BLaER1 (cell line): ENCODE measurements around the gene TSKU.
A peak's percentile ranks its signal among the peaks of the same experiment; 100 is the strongest.

Experiments used
- H3K27ac ChIP-seq: shearing (Covaris generic); formaldehyde crosslinking; 2 replicates; pipeline ENCODE4 v1.8.1; 2022
- H3K27me3 ChIP-seq: shearing (Covaris generic); formaldehyde crosslinking; 2 replicates; pipeline ENCODE4 v1.8.1; 2022
- H3K36me3 ChIP-seq: shearing (Covaris generic); formaldehyde crosslinking; 2 replicates; pipeline ENCODE4 v1.8.1; 2022
- H3K4me1 ChIP-seq: shearing (Covaris generic); formaldehyde crosslinking; 2 replicates; pipeline ENCODE4 v1.8.1; 2022
- H3K4me2 ChIP-seq: shearing (Covaris generic); formaldehyde crosslinking; 2 replicates; pipeline ENCODE4 v1.8.1; 2022
- H3K4me3 ChIP-seq: shearing (Covaris generic); formaldehyde crosslinking; 2 replicates; pipeline ENCODE4 v1.8.1; 2022
- H3K9ac ChIP-seq: shearing (Covaris generic); formaldehyde crosslinking; 2 replicates; pipeline ENCODE4 v1.8.1; 2022
- H3K9me3 ChIP-seq: shearing (Covaris generic); formaldehyde crosslinking; 2 replicates; pipeline ENCODE4 v1.8.1; 2022
- H4K20me1 ChIP-seq: shearing (Covaris generic); formaldehyde crosslinking; 2 replicates; pipeline ENCODE4 v1.8.1; 2022
- Cebpa-rat ChIP-seq: shearing (Covaris generic); IDR thresholded peaks from 2 replicates; pipeline ENCODE4 v1.8.1; 2022

The TSKU gene

GRCh38 chr11:76800466-76801200 lies 17.5 kb downstream of the TSKU start:
- H4K20me1 ChIP-seq = peaks cover 41% of the 10 kb centered on the region
- no peaks in the 10 kb centered on the region for H3K27me3 ChIP-seq
- no peak overlapping the region for H3K4me2 ChIP-seq
- no peaks in the 10 kb centered on the region for H3K9me3 ChIP-seq
- TF ChIP-seq Cebpa-rat = no peak
- no peak overlapping the region for H3K27ac ChIP-seq
- peaks cover 24% of the 10 kb centered on the region for H3K36me3 ChIP-seq
- H3K9ac ChIP-seq = no peak overlapping the region
- peaks cover 30% of the 10 kb centered on the region for H3K4me1 ChIP-seq
- no peak overlapping the region for H3K4me3 ChIP-seq

DNA sequence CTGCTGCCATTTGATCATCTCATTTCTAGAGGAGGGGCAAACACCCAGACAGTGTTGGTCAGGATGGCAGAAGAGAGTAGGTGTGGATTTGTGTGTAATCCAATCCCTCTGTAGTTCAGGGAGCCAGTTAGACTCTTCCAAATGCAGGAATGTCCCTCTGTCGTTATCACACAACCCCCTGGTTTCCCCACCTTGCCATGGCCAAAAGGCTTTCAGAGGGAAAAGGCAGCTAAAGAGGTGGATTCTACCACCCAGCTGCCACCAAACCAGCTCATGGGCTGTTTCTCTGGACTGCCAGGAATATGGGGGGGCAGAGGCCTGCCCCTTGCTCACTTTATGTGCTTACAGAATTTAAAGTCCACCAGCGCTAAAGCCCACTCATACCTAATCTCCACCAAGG lies 18.1 kb downstream of the TSKU start:
- H3K27me3 ChIP-seq = no peaks in the 10 kb centered on the region
- no peak overlapping the region for H3K4me3 ChIP-seq
- peaks cover 19% of the 10 kb centered on the region for H3K36me3 ChIP-seq
- no peak overlapping the region for H3K4me2 ChIP-seq
- TF ChIP-seq Cebpa-rat = no peak
- H4K20me1 ChIP-seq = peaks cover 35% of the 10 kb centered on the region
- no peaks in the 10 kb centered on the region for H3K9me3 ChIP-seq
- peaks cover 30% of the 10 kb centered on the region for H3K4me1 ChIP-seq
- no peak overlapping the region for H3K27ac ChIP-seq
- H3K9ac ChIP-seq = no peak overlapping the region

GRCh38 chr11:76801736-76802135 lies 18.6 kb downstream of the TSKU start:
- Histone ChIP-seq H3K27me3 (no peaks in the 10 kb centered on the region), H4K20me1 (peaks cover 30% of the 10 kb centered on the region), H3K4me2 (no peak overlapping the region), H3K4me3 (no peak overlapping the region), H3K9me3 (no peaks in the 10 kb centered on the region), H3K36me3 (peaks cover 13% of the 10 kb centered on the region), H3K4me1 (peaks cover 30% of the 10 kb centered on the region), H3K9ac (no peak overlapping the region), H3K27ac (no peak overlapping the region)
- no peak for TF ChIP-seq Cebpa-rat

- peaks cover 26% of the 10 kb centered on the region for H4K20me1 ChIP-seq
- no peak overlapping the region for H3K27ac ChIP-seq
- no peak overlapping the region for H3K9ac ChIP-seq
- no peak for TF ChIP-seq Cebpa-rat
- H3K4me3 ChIP-seq = no peak overlapping the region
- peaks cover 10% of the 10 kb centered on the region; the same call in 1 of the 2 replicates for H3K36me3 ChIP-seq
- H3K4me1 ChIP-seq = peaks cover 30% of the 10 kb centered on the region
- no peak overlapping the region for H3K4me2 ChIP-seq
- no peaks in the 10 kb centered on the region for H3K27me3 ChIP-seq
- no peaks in the 10 kb centered on the region for H3K9me3 ChIP-seq
Observed at GRCh38 chr11:76802151-76802550, 19.0 kb downstream of the TSKU start.

GRCh38 chr11:76802621-76803020 lies 19.5 kb downstream of the TSKU start:
- Histone ChIP-seq H3K4me2 (no peak overlapping the region), H3K36me3 (peaks cover 6% of the 10 kb centered on the region; the same call in 1 of the 2 replicates), H3K4me3 (no peak overlapping the region), H3K9me3 (no peaks in the 10 kb centered on the region), H3K27ac (no peak overlapping the region), H3K9ac (no peak overlapping the region), H4K20me1 (peaks cover 21% of the 10 kb centered on the region), H3K27me3 (no peaks in the 10 kb centered on the region), H3K4me1 (peaks cover 30% of the 10 kb centered on the region)
- TF ChIP-seq Cebpa-rat = no peak

- no peak overlapping the region for H3K4me2 ChIP-seq
- no peak overlapping the region for H3K4me3 ChIP-seq
- H3K27ac ChIP-seq = no peak overlapping the region
- peaks cover 30% of the 10 kb centered on the region for H3K4me1 ChIP-seq
- H3K27me3 ChIP-seq = no peaks in the 10 kb centered on the region
- no peak for TF ChIP-seq Cebpa-rat
- no peaks in the 10 kb centered on the region for H3K9me3 ChIP-seq
- no peak overlapping the region for H3K9ac ChIP-seq
- H3K36me3 ChIP-seq = 0 out of 2 replicates have a peak, but pooled peaks cover 2% of the 10 kb centered on the region
- peaks cover 17% of the 10 kb centered on the region for H4K20me1 ChIP-seq
Observed at GRCh38 chr11:76803023-76803422, 19.9 kb downstream of the TSKU start.

DNA sequence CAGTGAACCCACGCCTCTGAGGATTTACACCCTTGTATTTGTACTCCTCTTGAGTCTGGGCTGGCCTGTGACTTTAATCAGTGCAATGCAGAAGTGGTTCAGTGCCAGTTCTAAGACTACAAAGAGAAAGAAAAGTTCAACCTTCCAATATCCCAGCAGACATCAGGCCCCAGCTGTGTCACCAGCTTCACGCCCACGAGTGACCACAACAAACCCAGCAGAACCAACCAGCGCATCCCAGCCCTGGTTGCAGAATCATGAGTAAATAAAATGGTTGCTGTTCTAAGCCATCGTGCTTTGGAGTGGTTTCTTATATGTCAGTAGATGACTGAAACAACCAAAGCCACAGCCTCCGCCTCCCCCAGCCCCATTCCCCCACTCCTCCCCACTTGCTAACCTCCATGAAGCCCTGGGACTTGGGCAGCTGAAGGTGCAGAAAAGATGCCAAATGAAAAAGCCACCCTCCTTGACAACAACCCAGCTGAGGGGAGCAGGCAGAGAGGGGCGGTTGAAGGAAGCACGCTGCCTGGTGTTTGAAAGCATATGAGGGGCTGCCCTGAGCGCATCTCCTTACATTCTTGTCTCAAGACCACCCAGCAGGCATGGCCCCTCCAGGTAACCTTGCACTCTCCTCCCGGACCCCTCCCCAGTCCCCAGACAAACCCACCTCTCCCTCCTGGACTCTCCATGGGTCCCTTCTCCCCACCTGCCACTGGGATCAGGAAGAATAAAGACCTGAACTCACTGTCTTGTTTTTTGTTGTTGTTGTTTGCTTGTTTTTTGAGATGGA lies 20.9 kb downstream of the TSKU start:
- TF ChIP-seq Cebpa-rat = no peak
- peaks cover 8% of the 10 kb centered on the region; the same call in 1 of the 2 replicates for H4K20me1 ChIP-seq
- H3K4me2 ChIP-seq = peak overlapping the region; percentile 24; the same call in 1 of the 2 replicates

DNA sequence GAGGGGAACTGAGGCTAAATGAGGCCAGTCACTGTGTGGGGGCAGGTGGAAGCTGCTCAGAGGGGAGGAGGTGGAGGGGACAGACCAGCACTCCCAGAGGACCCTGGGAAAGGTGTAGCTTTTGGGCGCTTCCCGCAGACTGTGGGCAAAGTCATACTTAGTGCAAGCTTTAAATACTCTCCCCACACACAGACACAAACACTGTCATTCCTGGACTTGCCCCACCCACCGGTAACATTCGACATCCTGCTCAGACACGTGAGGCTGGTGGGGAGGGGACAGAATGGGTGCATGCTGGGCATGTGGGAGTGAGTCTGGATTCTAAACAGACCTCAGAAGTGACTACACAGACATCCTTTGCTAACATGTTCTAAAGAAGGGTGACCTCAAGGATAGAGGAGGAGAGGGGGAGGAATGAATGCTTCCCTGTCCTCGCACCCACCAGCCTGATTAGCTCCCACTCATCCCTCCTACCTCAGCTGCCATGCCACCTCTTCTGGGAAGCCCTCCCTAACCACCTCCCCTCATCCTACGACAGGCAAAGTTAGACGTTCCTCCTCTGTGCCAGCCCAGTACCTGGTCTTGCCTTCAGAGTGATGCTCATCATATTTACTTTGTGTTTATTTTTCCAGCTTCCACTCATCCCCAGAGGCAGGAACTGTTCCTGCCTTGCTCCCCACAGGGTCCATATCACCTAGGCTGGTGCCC lies 22.2 kb downstream of the TSKU start:
- Histone ChIP-seq H3K27ac (no peak overlapping the region), H3K4me1 (peaks cover 14% of the 10 kb centered on the region; the same call in 1 of the 2 replicates), H3K27me3 (no peaks in the 10 kb centered on the region), H3K36me3 (no peaks in the 10 kb centered on the region), H3K9ac (no peak overlapping the region), H4K20me1 (peaks cover 8% of the 10 kb centered on the region; the same call in 1 of the 2 replicates), H3K4me2 (no peak overlapping the region), H3K4me3 (no peak overlapping the region), H3K9me3 (no peaks in the 10 kb centered on the region)
- no peak for TF ChIP-seq Cebpa-rat

More for the DNA sequence above, 20.9 kb downstream of the TSKU start:
- Histone ChIP-seq H3K9me3 (no peaks in the 10 kb centered on the region), H3K4me1 (peaks cover 21% of the 10 kb centered on the region), H3K36me3 (no peaks in the 10 kb centered on the region), H3K9ac (no peak overlapping the region), H3K27me3 (no peaks in the 10 kb centered on the region), H3K27ac (no peak overlapping the region), H3K4me3 (no peak overlapping the region)

DNA sequence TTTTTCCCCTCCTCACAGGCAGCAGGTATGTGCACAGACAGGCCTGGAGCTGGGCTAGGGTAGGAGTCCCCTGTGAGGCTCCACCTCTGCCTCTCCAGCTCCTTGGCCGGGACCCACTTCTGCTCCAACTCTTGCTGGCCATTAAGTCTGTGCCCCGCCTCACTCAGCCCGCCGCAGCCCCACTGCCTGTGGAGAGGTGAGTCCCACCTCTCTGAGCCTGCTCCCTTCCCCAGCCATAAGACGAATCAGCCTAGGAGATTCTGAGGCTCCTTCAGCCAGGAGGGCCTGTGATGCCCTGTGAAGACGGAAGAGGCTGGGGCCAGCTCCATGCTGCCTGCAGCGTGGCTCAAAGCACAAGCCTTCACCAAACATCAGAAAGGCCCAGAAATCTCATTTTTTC lies 23.0 kb downstream of the TSKU start:
- H3K4me2 ChIP-seq = no peak overlapping the region
- no peak overlapping the region for H3K9ac ChIP-seq
- TF ChIP-seq Cebpa-rat = no peak
- no peaks in the 10 kb centered on the region for H3K9me3 ChIP-seq
- H3K4me3 ChIP-seq = no peak overlapping the region
- peaks cover 14% of the 10 kb centered on the region; the same call in 1 of the 2 replicates for H3K4me1 ChIP-seq
- no peaks in the 10 kb centered on the region for H3K36me3 ChIP-seq
- no peak overlapping the region for H3K27ac ChIP-seq
- H4K20me1 ChIP-seq = peaks cover 8% of the 10 kb centered on the region; the same call in 1 of the 2 replicates
- H3K27me3 ChIP-seq = no peaks in the 10 kb centered on the region
